ENCODE measurements around the gene CHRM2. TPM values are rescaled to one million over a fixed set of nuclear protein-coding genes. Genes with fewer than 3 reads are reported as not detected.
A peak's percentile ranks its signal among the peaks of the same experiment; 100 is the strongest.

Gene CHRM2
- total and polyA plus RNA-seq, 9 of the 15 experiments (the other 6 are each of a cell fraction or from before 2014, with no cell fraction given) = not detected

DNA sequence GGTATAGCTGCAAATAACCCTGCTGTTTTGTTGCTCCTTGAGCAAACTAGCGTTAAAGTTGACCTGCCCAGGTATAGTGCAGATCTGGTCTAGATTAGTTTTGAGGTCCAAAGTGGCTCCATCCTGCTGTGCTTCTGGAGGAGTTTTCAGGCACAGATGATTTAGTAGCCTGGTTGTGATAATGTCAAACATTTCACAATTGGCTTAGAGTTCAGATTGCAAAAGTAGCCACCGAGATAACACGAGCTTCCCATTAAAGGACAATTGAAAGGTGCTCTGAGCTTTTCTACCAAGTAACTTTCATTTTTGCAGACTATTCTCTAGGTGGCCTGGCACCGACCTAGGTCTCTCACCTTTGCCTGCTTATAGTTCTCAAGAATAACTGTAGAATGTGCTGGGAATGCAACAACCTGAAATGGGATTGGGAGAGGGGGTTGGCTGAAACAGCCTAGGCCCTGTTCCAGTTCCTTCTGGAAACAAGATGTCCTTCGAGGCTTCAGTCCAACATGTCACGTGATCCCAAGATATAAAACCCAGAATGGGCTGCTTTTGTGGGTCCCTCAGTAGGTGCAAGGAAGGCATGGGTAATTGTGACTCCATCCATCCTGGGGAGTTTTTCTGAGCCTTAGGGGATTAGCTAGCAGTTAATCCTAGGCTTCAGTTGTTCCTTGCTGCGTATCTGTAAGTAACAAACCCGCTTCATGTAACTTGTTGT is 201.0 kb downstream of the CHRM2 start:
- CTCF ChIA-PET (ENCODE audit: low intra/inter-chr PET ratio) = no interaction called here
- intact Hi-C loops (cut with micrococcal nuclease) = no loop called here
- no peak overlapping the region for H3K27ac ChIP-seq (ENCODE audit: extremely low read depth, low read depth, low read length)

More for the DNA sequence above, 201.0 kb downstream of the CHRM2 start:
- no peaks in the 10 kb centered on the region for H3K4me1 ChIP-seq (replicated peaks in 1 of 2; ENCODE audit: control insufficient read depth in 2 of 2, insufficient read depth in 2 of 2, low read length in 2 of 2)
- no peaks in the 10 kb centered on the region for H3K36me3 ChIP-seq (ENCODE audit: control insufficient read depth, insufficient read depth, low read length)
- no peaks in the 10 kb centered on the region for H3K27me3 ChIP-seq (ENCODE audit: control insufficient read depth in 2 of 2, insufficient read depth in 2 of 2, low read length in 2 of 2)
- H3K4me3 ChIP-seq = no peak overlapping the region
- TF ChIP-seq, protein P1, sequence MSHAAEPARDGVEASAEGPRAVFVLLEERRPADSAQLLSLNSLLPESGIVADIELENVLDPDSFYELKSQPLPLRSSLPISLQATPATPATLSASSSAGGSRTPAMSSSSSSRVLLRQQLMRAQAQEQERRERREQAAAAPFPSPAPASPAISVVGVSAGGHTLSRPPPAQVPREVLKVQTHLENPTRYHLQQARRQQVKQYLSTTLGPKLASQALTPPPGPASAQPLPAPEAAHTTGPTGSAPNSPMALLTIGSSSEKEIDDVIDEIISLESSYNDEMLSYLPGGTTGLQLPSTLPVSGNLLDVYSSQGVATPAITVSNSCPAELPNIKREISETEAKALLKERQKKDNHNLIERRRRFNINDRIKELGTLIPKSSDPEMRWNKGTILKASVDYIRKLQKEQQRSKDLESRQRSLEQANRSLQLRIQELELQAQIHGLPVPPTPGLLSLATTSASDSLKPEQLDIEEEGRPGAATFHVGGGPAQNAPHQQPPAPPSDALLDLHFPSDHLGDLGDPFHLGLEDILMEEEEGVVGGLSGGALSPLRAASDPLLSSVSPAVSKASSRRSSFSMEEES (CRISPR knock-in tag; IDR thresholded peaks at IDR 0.05) = peak; percentile 89
- TF ChIP-seq PTRF (tag; IDR thresholded peaks at IDR 0.05) (no peak), RAD51 (IDR thresholded peaks at IDR 0.05; ENCODE audit: borderline replicate concordance, low read depth) (peak; percentile 49)
- no TSS peak for BruUV-seq (replicated peaks)
- H3K9me1 ChIP-seq (ENCODE audit: control insufficient read depth, insufficient read depth, low read length) = no peaks in the 10 kb centered on the region
- in situ Hi-C loops (cut with MboI) = no loop called here
- H3K4me2 ChIP-seq (ENCODE audit: insufficient read depth, low read length) = no peak overlapping the region
- H3K79me2 ChIP-seq (ENCODE audit: control insufficient read depth, insufficient read depth, low read length) = no peaks in the 10 kb centered on the region
- DNase-seq (ENCODE audit: extremely low read depth in 1 of 4, low spot score in 3 of 4) (no peak), FAIRE-seq (no peak), ATAC-seq (no peak)
- no peaks in the 10 kb centered on the region; the same call in 1 of the 2 replicates for H3K9me3 ChIP-seq (replicated peaks; ENCODE audit: control insufficient read depth, insufficient read depth, low read depth, low read length)
- H4K20me1 ChIP-seq (replicated peaks; ENCODE audit: control insufficient read depth, insufficient read depth, low read length) = no peaks in the 10 kb centered on the region
- H2AFZ ChIP-seq (ENCODE audit: low read depth, low read length) = no peak overlapping the region
- POLR2A ChIA-PET = no interaction called here
- H3K9ac ChIP-seq (ENCODE audit: insufficient read depth in 1 of 2, low read depth in 2 of 2, low read length in 2 of 2) = no peak overlapping the region
- WGBS (ENCODE audit: insufficient coverage, low coverage, missing lambda C conversion rate) = 4% methylated on average over 8 of the region's 8 CpGs

MicroRNAs encoded within 50 kb of the gene (microRNA counts, 767-probe panel; counts per million panel counts)
- microRNA hsa-miR-490-3p = not detected
- microRNA hsa-miR-490-5p = not detected

Small RNA genes within 50 kb of the gene (microRNA-seq; reads per million reads assigned to microRNA genes)
- gene MIR490 (ENCODE audit: borderline microRNAs expressed) = not detected

Small RNA genes within 50 kb of the gene (small RNA-seq; reads per million reads assigned to genes)
- not detected for gene KRT8P51
- gene MIR490 = not detected

All from K562 (cell line).